Upper lobe of right lung (tissue), 1 donor: Measurements from ENCODE around the gene DPF1. TPM values are rescaled to one million over a fixed set of nuclear protein-coding genes. Genes with fewer than 3 reads are reported as not detected.

ENCODE experiments used
- ATAC-seq: fragments of 200-7000 bp; cut with Tn5 transposase; one replicate; pipeline ENCODE4 v1.9.1; 2020; ENCODE audit warnings: mild to moderate bottlenecking, moderate library complexity
- DNase-seq: peaks from one replicate; pipeline ENCODE4 v3.0.0-alpha.2; 2020
- H3K27ac ChIP-seq: fragments of 200-600 bp; one replicate; pipeline ENCODE4 v1.8.0; 2022
- H3K27me3 ChIP-seq: fragments of 200-600 bp; one replicate; pipeline ENCODE4 v1.8.0; 2022; ENCODE audit warnings: mild to moderate bottlenecking
- H3K36me3 ChIP-seq: fragments of 200-600 bp; one replicate; pipeline ENCODE4 v1.8.0; 2022
- H3K4me1 ChIP-seq: fragments of 200-600 bp; one replicate; pipeline ENCODE4 v1.8.0; 2022
- H3K4me3 ChIP-seq: fragments of 200-600 bp; one replicate; pipeline ENCODE4 v1.8.0; 2022; ENCODE audit warnings: mild to moderate bottlenecking
- H3K9me3 ChIP-seq: fragments of 200-600 bp; one replicate; pipeline ENCODE4 v1.8.0; 2022
- CTCF ChIP-seq: fragments of 200-600 bp; IDR thresholded peaks from one replicate; pipeline ENCODE4 v1.8.0; 2022; ENCODE audit warnings: antibody characterized with exemption
- intact Hi-C: fragments of 100-400 bp; cut with DNase I; formaldehyde crosslinking; loops from one replicate; pipeline ENCODE4 v1.11.0; 2022
- total RNA-seq: library from RNA; stranded (reverse); fragmentation: NEBNext Ultra II Directional; extraction: Animal tissue kit (Norgen Biotek cat#: 25700); gene quantifications from one replicate; pipeline ENCODE4 v1.2.1, GENCODE V29; 2021
- donor health status: DM: no; HTN: yes; CAD: no; lungs with severe emphysema.

The DPF1 gene
- total RNA-seq, 1 donor from 2014 or later, result not detected

DNA sequence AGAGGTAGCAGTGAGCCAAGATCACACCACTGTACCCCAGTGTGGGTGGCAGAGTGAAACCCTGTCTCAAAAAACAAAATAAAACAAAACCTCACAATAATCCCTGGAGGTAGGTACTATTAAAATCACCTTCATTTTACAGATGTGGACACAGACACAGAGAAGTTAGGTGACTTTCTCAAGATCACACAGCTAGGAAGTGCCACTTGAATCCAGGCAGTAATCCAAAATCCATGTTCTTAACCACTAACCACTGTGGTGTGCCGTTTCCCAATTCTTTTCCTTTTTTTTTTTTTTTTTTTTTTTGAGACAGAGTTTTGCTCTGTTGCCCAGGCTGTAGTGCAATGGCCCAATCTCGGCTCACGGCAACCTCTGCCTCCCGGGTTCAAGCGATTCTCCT is 23.1 kb upstream of the DPF1 start:
- no peak for TF ChIP-seq CTCF
- intact Hi-C loops, result no loop called here
- no peaks in the 10 kb centered on the region for H3K27me3 ChIP-seq
- no peak overlapping the region for H3K4me3 ChIP-seq
- peaks cover 4% of the 10 kb centered on the region for H3K4me1 ChIP-seq
- H3K9me3 ChIP-seq, result no peaks in the 10 kb centered on the region
- no peak for DNase-seq
- H3K36me3 ChIP-seq, result no peaks in the 10 kb centered on the region
- peak overlapping the region; percentile 48 for H3K27ac ChIP-seq
- ATAC-seq, result no peak

DNA sequence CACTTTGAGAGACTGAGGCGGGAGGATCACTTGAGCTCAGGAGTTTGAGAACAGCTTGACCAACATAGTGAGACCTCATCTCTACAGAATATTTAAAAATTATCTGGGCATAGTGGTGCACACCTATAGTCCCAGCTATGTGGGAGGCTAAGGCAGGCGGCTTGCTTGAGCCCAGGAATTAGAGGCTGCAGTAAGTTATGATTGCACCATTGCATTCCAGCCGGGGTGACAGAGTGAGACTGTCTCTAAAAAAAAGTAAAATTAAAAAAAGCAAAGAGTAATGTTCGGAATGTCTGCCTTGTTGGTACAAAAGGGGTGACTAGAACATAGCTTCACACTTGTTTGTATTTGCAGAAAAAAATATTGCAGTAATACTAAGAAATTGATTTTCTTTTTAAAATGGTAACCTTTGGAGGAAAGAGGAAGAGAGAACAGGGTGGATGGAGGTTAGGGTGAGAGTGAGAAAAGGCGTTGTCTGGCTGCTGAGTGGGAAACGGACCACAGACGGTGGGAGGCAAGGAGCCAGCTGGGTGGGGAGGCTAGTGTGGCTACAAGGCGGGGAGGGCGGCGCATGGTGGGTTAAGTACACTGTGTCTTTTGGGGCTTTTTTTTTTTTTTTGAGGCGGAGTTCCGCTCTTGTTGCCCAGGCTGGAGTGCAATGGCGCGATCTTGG is 21.9 kb upstream of the DPF1 start:
- H3K27me3 ChIP-seq, result no peaks in the 10 kb centered on the region
- peak overlapping the region; percentile 48 for H3K27ac ChIP-seq
- no peaks in the 10 kb centered on the region for H3K9me3 ChIP-seq
- no peak for TF ChIP-seq CTCF
- H3K4me1 ChIP-seq, result peaks cover 4% of the 10 kb centered on the region
- H3K4me3 ChIP-seq, result no peak overlapping the region
- H3K36me3 ChIP-seq, result no peaks in the 10 kb centered on the region
- intact Hi-C loops, result no loop called here
- peak; percentile 9 for ATAC-seq
- DNase-seq, result no peak

GRCh38 chr19:38243279-38243673 is 19.3 kb upstream of the DPF1 start:
- no peak for DNase-seq
- Histone ChIP-seq H3K36me3 (no peaks in the 10 kb centered on the region), H3K9me3 (no peaks in the 10 kb centered on the region), H3K27me3 (no peaks in the 10 kb centered on the region), H3K4me1 (peaks cover 4% of the 10 kb centered on the region), H3K4me3 (no peak overlapping the region), H3K27ac (no peak overlapping the region)
- no peak for ATAC-seq
- intact Hi-C loops, result no loop called here
- TF ChIP-seq CTCF, result no peak

DNA sequence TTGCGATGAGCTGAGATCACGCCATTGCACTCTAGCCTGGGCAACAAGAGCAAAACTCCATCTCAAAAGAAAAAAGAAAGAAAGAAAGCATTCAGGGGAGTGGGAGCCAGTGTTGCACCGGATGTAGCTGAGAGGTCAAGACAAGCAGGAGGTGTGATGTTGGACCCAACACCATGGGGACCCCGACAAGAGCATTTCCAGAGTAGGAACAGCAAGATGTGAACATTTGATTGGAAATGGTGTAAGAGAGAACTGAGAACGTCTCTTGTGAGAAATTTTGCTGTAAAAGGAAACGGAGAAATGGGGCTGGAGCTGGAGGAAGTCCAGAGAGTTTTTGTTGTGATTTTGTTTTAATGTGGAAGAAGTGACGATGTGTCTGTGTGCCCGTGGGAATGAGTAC is 15.8 kb upstream of the DPF1 start:
- H3K27ac ChIP-seq, result no peak overlapping the region
- no peaks in the 10 kb centered on the region for H3K27me3 ChIP-seq
- ATAC-seq, result no peak
- TF ChIP-seq CTCF, result no peak
- H3K9me3 ChIP-seq, result no peaks in the 10 kb centered on the region
- H3K4me1 ChIP-seq, result no peaks in the 10 kb centered on the region
- intact Hi-C loops, result loop anchor here (5.0 kb wide), 1 partner anchor 87 kb away; no protein-coding TSS in a partner anchor
- DNase-seq, result no peak
- H3K4me3 ChIP-seq, result no peak overlapping the region
- no peaks in the 10 kb centered on the region for H3K36me3 ChIP-seq

GRCh38 chr19:38234615-38235014 is 10.6 kb upstream of the DPF1 start:
- no peak overlapping the region for H3K27ac ChIP-seq
- H3K27me3 ChIP-seq, result peaks cover 8% of the 10 kb centered on the region
- no peak for TF ChIP-seq CTCF
- no peaks in the 10 kb centered on the region for H3K4me1 ChIP-seq
- no peaks in the 10 kb centered on the region for H3K9me3 ChIP-seq
- intact Hi-C loops, result loop anchor here (5.0 kb wide), 1 partner anchor 93 kb away; no protein-coding TSS in a partner anchor
- DNase-seq (no peak), ATAC-seq (no peak)
- no peak overlapping the region for H3K4me3 ChIP-seq
- no peaks in the 10 kb centered on the region for H3K36me3 ChIP-seq
